ENCODE measurements around the gene KRT84.

DNA sequence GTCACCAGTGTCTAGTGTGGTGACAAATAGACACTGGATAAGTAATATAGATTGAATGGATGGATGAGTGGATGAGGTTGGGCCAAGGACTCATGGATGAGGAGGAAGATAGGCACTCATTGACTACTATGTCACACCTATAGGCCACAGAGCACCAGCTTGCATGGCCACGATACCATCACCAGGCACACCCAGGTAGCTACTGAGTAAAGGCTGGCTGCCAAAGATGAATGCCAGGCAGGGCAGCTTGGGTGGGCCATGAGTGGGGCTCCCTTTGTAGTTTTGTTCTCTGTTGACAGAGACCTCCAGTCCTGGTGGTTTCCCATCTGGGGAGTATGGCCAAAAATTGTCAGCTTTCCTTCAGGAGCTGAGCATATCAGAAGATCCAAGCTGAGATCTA is 53.1 kb downstream of the KRT84 start:
- TF ChIP-seq POLR2AphosphoS5 (IDR thresholded peaks at IDR 0.05; ENCODE audit: borderline replicate concordance, low read depth, low read length) (no peak), EZH2 (IDR thresholded peaks at IDR 0.05) (no peak), FOXP2 (optimal IDR thresholded peaks at IDR 0.05; ENCODE audit: control extremely low read depth, extremely low read length, insufficient read depth) (no peak)

Measured in SK-N-MC (cell line).